AG04449 (cell line): Measurements from ENCODE around the gene CYBRD1.

ENCODE experiments used
- CTCF ChIA-PET: fragments of 350-600 bp; formaldehyde crosslinking; extraction: SDS; loops from one replicate; lab custom pipeline; 2021; ENCODE audit warnings: antibody characterized with exemption; lab: Yijun Ruan, JAX
- POLR2A ChIA-PET: fragments of 400-600, 350-600 bp; formaldehyde crosslinking; extraction: SDS; loops from one replicate; lab custom pipeline; 2020; ENCODE audit warnings: antibody characterized with exemption, inconsistent platforms; lab: Yijun Ruan, JAX
- DNase-seq: peaks from one replicate; pipeline ENCODE4 v3.0.0-alpha.2; 2010; ENCODE audit warnings: low read depth, low spot score
- H3K4me3 ChIP-seq: 2 replicates; pipeline ENCODE4 v1.5.1; 2011; ENCODE audit warnings: low read depth, mild to moderate bottlenecking, control low read depth, low read length
- TF ChIP-seq, protein P1 (sequence below): IDR thresholded peaks from one replicate; pipeline ENCODE4 v1.5.1; 2011; ENCODE audit warnings: mild to moderate bottlenecking, moderate library complexity, low read length, control low read depth, inconsistent platforms; ENCODE audit not compliant: insufficient read depth; ENCODE audit errors: missing control alignments

Gene CYBRD1, protein sequence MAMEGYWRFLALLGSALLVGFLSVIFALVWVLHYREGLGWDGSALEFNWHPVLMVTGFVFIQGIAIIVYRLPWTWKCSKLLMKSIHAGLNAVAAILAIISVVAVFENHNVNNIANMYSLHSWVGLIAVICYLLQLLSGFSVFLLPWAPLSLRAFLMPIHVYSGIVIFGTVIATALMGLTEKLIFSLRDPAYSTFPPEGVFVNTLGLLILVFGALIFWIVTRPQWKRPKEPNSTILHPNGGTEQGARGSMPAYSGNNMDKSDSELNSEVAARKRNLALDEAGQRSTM

DNA sequence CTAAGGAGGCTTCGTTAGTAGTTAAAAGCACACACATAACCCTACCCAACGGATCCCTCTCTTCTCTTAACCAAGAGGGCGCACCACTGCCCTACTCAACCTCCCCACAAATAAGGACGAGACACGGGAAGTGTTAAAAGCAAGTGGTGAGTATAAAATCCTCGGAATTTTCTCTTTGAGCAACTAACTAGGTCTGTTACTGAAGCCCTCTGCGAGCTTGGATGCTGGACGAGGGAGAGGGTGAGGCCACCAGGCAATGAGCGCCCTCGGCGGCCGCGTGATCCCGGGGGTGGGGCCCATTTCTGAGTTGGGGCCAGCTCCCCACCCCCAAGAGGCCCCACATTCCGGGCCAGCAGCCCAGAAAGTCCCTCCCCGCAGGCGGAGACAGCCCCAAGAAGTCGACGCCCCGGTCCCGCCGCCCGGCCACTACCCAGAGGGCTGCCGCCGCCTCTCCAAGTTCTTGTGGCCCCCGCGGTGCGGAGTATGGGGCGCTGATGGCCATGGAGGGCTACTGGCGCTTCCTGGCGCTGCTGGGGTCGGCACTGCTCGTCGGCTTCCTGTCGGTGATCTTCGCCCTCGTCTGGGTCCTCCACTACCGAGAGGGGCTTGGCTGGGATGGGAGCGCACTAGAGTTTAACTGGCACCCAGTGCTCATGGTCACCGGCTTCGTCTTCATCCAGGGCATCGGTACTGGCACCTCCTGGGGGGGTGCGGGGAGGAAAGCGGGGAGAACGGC is at the start of gene CYBRD1:
Gene CYBRD1 (plus strand): TSS at position 423 of the 736 bp plus-strand sequence. CDS start 72 bp downstream, at position 495.
- DNase-seq = no peak

DNA sequence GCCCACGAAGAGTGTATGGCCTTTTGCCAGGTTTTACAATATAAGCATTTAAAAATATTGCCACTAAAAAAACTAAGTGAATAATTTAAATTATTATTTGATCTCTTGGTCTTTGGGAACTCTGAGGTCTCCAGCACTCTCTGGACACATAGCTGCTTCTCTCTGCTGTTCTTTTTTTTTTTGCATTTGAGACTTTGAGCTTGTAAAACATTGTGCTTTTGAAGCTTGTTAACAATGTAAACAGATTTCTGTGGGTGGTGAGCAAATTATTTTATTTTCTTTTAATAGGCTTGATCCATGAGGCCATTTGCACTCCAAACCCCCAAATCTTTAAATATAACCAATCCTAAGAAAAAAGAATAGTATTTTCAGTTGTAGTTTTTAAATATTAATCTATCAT is 46.3 kb upstream of the CYBRD1 start:
- no peak for DNase-seq
- CTCF ChIA-PET = no interaction called here
- TF ChIP-seq, protein P1, sequence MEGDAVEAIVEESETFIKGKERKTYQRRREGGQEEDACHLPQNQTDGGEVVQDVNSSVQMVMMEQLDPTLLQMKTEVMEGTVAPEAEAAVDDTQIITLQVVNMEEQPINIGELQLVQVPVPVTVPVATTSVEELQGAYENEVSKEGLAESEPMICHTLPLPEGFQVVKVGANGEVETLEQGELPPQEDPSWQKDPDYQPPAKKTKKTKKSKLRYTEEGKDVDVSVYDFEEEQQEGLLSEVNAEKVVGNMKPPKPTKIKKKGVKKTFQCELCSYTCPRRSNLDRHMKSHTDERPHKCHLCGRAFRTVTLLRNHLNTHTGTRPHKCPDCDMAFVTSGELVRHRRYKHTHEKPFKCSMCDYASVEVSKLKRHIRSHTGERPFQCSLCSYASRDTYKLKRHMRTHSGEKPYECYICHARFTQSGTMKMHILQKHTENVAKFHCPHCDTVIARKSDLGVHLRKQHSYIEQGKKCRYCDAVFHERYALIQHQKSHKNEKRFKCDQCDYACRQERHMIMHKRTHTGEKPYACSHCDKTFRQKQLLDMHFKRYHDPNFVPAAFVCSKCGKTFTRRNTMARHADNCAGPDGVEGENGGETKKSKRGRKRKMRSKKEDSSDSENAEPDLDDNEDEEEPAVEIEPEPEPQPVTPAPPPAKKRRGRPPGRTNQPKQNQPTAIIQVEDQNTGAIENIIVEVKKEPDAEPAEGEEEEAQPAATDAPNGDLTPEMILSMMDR = no peak
- H3K4me3 ChIP-seq = no peak overlapping the region
- POLR2A ChIA-PET = no interaction called here

More for the DNA sequence above, at the start of gene CYBRD1:
- ChIA-PET CTCF (interaction anchor here (0.9 to 1.9 kb wide), 3 partner anchors 8 to 11 kb away, joined by 3 to 5 read pairs (median 3); no protein-coding TSS in a partner anchor), POLR2A (interaction anchor here (0.6 to 3.5 kb wide), 7 partner anchors 10 to 687 kb away, joined by 3 to 16 read pairs (median 3); partner anchors contain the start of genes DCAF17 and METTL8)
- peak within 1 kb of the TSS; percentile 87 for H3K4me3 ChIP-seq
- TF ChIP-seq, protein P1 = peak; percentile 1

DNA sequence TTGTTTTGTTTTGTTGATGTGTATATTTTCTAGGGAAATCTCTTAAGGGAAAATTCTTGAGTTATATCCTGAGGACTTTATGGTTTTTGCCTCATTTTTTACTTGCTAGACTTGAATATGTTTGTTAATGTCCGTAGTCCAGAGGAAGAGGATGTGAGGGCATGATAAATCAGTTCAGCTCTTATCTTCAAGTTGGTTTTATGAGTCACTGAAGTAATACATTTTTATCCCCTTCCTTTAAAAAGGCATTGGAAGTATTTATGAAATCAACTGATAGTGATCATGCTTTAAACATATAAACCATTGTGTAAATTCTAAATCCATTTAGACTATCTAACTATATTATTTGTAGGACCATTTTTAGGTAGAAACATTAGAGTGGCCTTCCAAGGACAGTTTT is 43.9 kb upstream of the CYBRD1 start:
- ChIA-PET CTCF (no interaction called here), POLR2A (no interaction called here)
- DNase-seq = peak; percentile 21
- TF ChIP-seq, protein P1 = no peak
- H3K4me3 ChIP-seq = no peak overlapping the region

DNA sequence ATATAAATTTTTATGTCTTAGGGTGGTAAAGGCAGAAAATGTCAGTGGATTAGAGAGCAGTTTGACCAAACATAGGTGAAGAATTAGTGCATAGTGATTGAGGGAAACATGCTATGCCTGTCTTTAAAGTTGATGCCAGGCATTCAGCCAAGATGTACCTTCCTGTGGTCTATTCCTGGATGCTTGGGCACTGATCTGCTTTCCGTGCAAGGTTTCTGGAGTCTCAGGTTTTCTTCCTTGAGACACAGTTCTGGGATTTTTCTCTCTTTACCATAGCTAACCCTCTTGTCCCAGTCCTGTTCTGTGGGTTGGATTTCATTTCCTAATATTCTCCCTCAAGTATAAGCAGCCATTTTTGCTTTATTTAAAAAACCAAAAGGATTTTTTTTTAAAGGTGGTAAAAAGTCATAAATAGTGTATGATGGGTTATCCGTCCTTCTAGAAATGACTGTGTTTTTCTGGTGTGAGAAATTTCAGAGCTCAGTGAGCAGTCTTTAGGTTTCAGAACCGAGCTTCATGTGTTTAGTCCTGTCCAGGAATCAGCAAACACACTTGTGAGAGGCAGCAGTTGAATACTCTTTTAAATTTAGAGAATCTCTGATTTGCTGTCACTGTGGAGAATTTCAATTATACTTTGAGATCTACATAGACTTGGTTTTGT is 43.0 kb upstream of the CYBRD1 start:
- ChIA-PET CTCF (interaction anchor here (0.7 to 1.0 kb wide), 2 partner anchors 63 to 506 kb away, joined by 4 read pairs; no protein-coding TSS in a partner anchor), POLR2A (no interaction called here)
- H3K4me3 ChIP-seq = no peak overlapping the region
- TF ChIP-seq, protein P1 = no peak
- DNase-seq = no peak

DNA sequence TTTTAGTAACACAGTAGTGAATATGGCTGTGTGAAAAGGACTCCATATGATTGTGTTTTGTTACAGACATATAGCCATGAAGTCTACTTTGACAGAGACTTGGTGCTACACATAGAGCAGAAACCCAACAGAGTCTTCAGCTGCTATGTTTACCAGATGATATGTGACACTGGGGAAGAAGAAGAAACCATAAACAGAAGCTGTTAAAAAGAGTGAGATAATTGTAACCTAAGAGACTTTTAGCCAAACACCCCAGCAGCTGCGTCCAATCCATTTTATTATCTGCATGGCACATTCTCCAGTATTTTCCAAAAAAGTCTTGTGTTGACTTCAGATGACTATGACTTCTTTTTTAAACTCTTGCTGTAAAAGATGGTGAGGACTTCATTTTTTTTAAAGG is 41.4 kb upstream of the CYBRD1 start:
- TF ChIP-seq, protein P1 = no peak
- ChIA-PET POLR2A (no interaction called here), CTCF (interaction anchor here (1.3 kb wide), 1 partner anchor 508 kb away, joined by 4 read pairs; no protein-coding TSS in a partner anchor)
- DNase-seq = no peak
- no peak overlapping the region for H3K4me3 ChIP-seq
